GM21528 (cell line): ENCODE data around the gene P2RX4.
"Not testable (repeated sequence)": the region's sequence is repeated elsewhere in the genome, so short reads cannot be mapped to it uniquely, and the experiment has no call there.

Experiments
- ATAC-seq: cut with Tn5 transposase; IDR thresholded peaks from one replicate; pipeline ENCODE4 v1.9.1; 2021; ENCODE audit warnings: mild to moderate bottlenecking, moderate library complexity; ENCODE audit not compliant: unreplicated experiment, low FRiP score

P2RX4 gene

GRCh38 chr12:121218588-121219352 is 8.8 kb downstream of the P2RX4 start:
- no peak for ATAC-seq

DNA sequence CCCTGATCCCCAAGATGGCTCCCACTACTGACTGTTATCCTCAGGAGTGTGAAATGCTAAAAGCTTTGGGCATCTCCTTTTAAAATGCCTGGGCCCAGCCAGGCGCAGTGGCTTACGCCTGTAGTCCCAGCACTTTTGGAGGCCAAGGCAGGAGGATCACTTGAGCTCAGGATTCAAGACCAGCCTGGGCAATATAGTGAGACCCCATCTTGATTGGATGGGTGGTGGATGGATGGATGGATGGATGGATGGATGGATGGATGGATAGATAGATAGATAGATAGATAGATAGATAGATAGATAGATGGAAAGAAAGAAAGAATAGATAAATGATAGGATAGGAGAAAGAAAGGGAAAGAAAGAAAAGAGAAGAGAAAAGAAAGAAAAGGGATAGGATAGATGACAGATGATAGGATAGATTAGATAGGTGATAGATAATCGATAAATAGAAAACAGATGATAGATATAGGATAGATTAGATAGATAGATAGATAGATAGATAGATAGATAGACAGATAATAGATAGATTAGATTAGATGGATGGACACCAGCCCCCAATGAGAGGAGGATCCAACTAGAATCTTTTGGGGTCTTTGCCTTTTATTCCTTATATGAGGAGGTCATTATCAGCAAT is 9.5 kb downstream of the P2RX4 start:
- ATAC-seq = no peak

DNA sequence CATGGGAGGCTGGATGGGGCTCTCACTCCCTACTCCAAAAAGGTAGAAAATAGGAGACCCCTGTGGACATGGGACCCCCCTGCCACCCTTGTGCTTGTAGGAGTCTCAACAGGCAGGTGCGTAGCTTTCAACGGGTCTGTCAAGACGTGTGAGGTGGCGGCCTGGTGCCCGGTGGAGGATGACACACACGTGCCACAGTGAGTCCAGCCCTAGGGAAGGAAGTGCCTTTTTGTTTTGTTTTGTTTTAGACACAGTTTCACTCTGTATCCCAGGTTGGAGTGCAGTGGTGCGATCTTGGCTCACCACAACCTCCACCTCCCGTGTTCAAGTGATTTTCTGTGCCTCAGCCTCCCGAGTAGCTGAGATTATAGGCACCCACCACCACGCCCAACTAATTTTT is 12.9 kb downstream of the P2RX4 start:
- no peak for ATAC-seq

GRCh38 chr12:121223292-121224285 is 13.7 kb downstream of the P2RX4 start:
- no peak for ATAC-seq

- ATAC-seq = no peak
These were observed 14.7 kb downstream of the P2RX4 start for GRCh38 chr12:121224591-121224990.

DNA sequence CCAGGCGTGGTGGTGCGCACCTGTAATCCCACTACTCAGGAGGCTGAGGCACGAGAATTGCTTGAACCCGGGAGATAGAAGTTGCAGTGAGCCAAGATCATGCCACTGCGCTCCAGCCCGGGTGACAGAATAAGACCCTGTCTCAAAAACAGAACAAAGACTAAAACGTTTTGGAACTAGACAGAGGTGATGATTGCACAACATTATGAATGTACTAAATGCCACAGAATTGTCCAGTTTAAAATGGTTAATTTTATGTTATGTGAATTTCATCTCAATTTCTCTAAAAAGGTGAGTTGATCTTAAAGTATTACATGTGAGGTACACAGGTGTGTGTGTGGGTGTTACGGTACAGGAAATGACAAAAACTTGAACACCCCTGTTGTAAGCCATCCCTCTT is 16.5 kb downstream of the P2RX4 start:
- no peak for ATAC-seq

GRCh38 chr12:121226871-121227270 is 16.9 kb downstream of the P2RX4 start:
- not testable (repeated sequence) for ATAC-seq

- ATAC-seq = no peak
These were observed 17.4 kb downstream of the P2RX4 start for GRCh38 chr12:121227294-121227693.

- ATAC-seq = no peak
These were observed 19.2 kb downstream of the P2RX4 start for GRCh38 chr12:121228919-121229665.

DNA sequence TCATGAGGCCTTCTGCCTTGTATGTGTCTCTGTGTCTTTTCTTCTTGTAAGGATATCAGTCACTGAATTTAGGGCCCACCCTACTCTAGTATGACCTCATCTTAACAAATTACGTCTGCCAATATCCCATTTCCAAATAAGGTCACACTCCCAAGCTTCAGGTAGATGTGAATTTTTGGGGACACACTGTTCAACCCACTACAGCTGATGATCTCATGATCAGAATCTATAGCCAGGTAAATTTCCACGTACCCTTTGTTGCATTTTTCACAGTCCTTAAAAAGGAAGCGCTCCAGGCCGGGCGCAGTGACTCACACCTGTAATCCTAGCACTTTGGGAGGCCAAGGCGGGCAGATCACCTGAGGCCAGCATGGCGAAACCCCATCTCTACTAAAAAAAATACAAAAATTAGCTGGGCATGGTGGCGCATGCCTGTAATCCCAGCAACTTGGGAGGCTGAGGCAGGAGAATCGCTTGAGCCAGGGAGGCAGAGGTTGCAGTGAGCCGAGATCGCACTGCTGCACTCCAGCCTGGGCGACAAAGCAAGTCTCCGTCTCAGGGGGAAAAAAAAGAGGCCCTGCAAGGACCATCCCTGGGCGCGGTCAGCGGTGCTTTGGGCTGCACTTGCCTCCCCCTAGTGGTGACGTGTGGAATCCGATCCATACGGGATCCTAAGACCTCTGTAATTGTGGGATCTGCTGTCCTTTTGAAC is 20.1 kb downstream of the P2RX4 start:
- ATAC-seq = not testable (repeated sequence)

DNA sequence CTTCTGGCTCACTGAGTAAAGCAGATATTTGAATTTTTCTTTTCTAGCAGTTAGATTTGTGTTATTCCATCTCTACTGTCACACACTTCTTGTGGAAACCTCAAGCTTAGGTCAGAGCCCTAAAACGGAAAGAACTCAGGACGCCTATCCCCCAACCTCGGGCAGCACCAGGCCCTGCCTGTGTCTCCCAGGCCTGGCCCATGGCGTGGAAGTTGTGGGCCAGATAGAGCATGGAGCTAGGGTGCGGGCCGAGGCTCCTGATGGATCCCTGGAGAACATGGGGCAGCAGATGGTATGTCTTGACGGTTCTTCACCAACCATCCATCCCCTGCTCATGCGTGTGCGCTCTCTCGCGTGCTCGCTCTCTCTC is 20.6 kb downstream of the P2RX4 start:
- ATAC-seq = no peak

- ATAC-seq = no peak
These were observed 22.2 kb downstream of the P2RX4 start for GRCh38 chr12:121232163-121232562.

- no peak for ATAC-seq
These were observed 23.2 kb downstream of the P2RX4 start for GRCh38 chr12:121232977-121233627.

DNA sequence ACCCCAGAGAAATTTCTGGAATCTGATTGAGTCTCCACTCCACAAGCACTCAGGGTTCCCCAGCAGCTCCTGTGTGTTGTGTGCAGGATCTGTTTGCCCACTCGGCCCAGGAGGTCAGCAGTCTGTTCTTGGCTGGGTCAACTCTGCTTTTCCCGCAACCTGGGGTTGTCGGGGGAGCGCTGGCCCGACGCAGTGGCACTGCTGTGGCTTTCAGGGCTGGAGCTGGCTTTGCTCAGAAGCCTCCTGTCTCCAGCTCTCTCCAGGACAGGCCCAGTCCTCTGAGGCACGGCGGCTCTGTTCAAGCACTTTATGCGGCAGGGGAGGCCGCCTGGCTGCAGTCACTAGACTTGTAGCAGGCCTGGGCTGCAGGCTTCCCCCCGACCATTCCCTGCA is 23.7 kb downstream of the P2RX4 start:
- ATAC-seq = no peak

DNA sequence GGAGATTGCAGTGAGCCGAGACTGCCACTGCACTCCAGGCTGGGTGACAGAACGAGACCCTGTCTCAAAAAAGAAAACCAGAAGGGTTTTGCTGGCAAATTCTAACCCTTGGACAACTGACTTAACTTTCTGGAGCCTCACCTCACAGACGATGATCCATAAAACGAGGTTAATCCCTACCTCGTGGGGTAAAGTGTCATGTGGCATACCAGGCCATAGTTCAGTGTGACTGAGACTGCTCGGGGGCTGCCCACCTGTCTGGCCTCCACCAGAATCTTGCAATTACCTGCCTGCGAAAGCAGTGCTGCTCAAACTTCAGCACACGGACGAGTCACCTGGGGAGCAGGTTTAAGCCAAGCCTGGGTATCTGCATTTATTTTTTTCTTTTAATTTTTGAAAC is 26.8 kb downstream of the P2RX4 start:
- ATAC-seq = no peak

GRCh38 chr12:121237415-121237814 is 27.5 kb downstream of the P2RX4 start:
- ATAC-seq = no peak

DNA sequence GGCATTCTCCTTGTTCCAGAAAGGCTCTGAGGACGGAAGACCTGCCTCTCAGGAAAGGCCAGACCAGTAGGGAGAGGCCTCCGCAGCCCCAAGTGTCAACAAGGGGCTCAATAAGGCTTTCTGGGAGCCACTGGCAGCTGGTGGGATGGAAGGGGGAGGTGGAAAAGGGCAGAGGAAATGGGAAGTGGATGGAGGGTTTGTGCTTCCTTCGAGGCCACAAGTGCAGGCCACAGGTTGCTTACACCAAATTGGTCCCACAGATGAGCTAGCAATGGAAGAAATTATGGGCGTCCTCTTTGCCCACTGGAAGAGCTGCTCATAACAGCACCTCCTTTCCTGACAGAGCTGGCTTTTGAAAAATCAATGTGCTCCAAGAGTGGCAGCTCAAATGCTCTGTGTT is 28.2 kb downstream of the P2RX4 start:
- ATAC-seq = no peak

DNA sequence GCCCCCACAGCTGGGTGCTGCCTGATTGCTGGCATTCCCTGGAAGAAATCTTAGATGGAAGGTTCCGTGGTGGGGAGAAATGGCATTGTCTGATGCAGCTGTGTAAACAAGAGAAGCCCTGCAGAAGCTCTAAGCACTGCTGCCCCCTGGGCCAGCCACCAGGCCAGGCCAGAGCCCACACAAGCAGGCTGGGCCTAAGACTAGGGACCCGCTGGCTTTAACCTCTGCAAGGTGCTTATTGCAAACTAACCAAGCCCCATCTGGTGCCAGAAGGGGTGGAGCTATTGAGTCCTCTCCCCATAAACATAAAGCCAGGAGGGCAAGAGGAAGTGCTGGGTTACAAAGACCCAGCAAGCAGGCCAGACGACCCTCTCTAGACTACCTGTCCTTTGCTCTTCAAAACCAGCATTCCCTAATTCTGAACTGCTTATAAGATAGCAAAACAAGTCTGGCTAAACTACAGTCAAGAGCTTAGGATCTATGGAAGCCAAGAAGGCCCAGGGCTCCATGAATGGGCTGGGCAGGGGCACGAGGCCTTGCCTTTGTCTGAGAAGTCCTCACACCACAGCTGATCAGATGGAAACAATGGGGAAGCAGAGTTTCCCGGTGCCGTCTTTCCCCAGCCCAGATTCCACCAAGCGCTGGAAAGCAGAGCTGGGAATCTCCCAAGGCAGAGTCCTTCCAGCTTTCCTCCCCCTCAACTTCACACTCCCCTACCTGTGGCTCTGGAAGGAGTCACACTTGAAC is 28.8 kb downstream of the P2RX4 start:
- no peak for ATAC-seq
